ENCODE results near the gene CLDN25. TPM values are rescaled to one million over a fixed set of nuclear protein-coding genes. Genes with fewer than 3 reads are reported as not detected.

The CLDN25 gene
- total and polyA plus RNA-seq, 2 of the 13 experiments (the other 11 are each of a cell fraction or from before 2014, with no cell fraction given): not detected

DNA sequence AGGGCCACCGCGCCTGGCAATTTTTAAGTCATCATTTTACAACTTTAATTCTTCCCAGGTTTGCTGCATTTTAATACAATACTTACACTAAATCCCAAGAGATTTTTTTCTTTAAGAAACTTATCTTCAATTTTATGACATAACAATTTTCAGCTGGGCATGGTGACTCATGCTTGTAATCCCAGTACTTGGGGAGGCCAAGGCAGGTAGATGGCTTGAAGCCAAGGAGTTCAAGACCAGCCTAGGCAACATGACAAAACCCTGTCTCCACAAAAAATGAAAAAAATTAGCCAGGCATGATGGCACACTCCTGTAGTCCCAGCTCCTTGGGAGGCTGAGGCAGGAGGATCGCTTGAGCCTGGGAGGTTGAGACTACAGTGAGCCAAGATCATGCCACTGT, 38.8 kb downstream of the CLDN25 start:
- no TSS peak for BruUV-seq (replicated peaks)
- ChIA-PET CTCF (ENCODE audit: low intra/inter-chr PET ratio, low total read pairs) (no interaction called here), POLR2A (no interaction called here)
- Histone ChIP-seq H3K27ac (ENCODE audit: extremely low read length, insufficient read depth, low read length) (no peak overlapping the region), H4K20me1 (ENCODE audit: insufficient read depth, low read length) (no peaks in the 10 kb centered on the region), H3K27me3 (ENCODE audit: control insufficient read depth in 1 of 2, insufficient read depth in 2 of 2, low read length in 2 of 2) (no peaks in the 10 kb centered on the region), H3K4me1 (ENCODE audit: insufficient read depth, low read length) (no peaks in the 10 kb centered on the region), H3K4me2 (ENCODE audit: low read depth, low read length) (no peak overlapping the region), H3K4me3 (replicated peaks in 1 of 3; ENCODE audit: insufficient read depth in 1 of 3, low read depth in 2 of 3, low read length in 3 of 3) (no peak overlapping the region), H3K79me2 (ENCODE audit: insufficient read depth, low read length) (no peaks in the 10 kb centered on the region), H3K9ac (ENCODE audit: insufficient read depth, low read depth, low read length) (no peak overlapping the region), H3K36me3 (replicated peaks in 1 of 2; ENCODE audit: control insufficient read depth in 1 of 2, insufficient read depth in 2 of 2, low read length in 2 of 2) (peaks cover 2 to 39% of the 10 kb centered on the region in 2 experiments; a peak in 3 of 5 replicates), H3K9me3 (ENCODE audit: low read length) (no peaks in the 10 kb centered on the region), H2AFZ (ENCODE audit: low read length) (no peak overlapping the region)
- TF ChIP-seq, protein P1, sequence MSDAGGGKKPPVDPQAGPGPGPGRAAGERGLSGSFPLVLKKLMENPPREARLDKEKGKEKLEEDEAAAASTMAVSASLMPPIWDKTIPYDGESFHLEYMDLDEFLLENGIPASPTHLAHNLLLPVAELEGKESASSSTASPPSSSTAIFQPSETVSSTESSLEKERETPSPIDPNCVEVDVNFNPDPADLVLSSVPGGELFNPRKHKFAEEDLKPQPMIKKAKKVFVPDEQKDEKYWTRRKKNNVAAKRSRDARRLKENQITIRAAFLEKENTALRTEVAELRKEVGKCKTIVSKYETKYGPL (CRISPR knock-in tag; IDR thresholded peaks at IDR 0.05): no peak
- TF ChIP-seq ZFYVE20 (CRISPR knock-in tag; IDR thresholded peaks at IDR 0.05; ENCODE audit: borderline replicate concordance, low read depth) (no peak), FOXP1 (IDR thresholded peaks at IDR 0.05) (no peak), FOXP1 (CRISPR knock-in tag; IDR thresholded peaks at IDR 0.05) (no peak), ZNF773 (CRISPR knock-in tag; IDR thresholded peaks at IDR 0.05; ENCODE audit: borderline replicate concordance) (no peak), REXO4 (CRISPR knock-in tag; IDR thresholded peaks at IDR 0.05; ENCODE audit: borderline replicate concordance) (no peak), KLF12 (CRISPR knock-in tag; IDR thresholded peaks at IDR 0.05; ENCODE audit: borderline replicate concordance) (no peak), PAF1 (CRISPR knock-in tag; IDR thresholded peaks at IDR 0.05) (no peak), MTA3 (CRISPR knock-in tag; IDR thresholded peaks at IDR 0.05) (no peak)
- TF ChIP-seq, protein P2, sequence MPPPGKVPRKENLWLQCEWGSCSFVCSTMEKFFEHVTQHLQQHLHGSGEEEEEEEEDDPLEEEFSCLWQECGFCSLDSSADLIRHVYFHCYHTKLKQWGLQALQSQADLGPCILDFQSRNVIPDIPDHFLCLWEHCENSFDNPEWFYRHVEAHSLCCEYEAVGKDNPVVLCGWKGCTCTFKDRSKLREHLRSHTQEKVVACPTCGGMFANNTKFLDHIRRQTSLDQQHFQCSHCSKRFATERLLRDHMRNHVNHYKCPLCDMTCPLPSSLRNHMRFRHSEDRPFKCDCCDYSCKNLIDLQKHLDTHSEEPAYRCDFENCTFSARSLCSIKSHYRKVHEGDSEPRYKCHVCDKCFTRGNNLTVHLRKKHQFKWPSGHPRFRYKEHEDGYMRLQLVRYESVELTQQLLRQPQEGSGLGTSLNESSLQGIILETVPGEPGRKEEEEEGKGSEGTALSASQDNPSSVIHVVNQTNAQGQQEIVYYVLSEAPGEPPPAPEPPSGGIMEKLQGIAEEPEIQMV (CRISPR knock-in tag; IDR thresholded peaks at IDR 0.05; ENCODE audit: low read depth): no peak
- no peak for DNase-seq (ENCODE audit: low spot score)
- no peak for FAIRE-seq
- in situ Hi-C loops (cut with HindIII; ENCODE audit: extremely low pct_ligation_motif_present, low pct_unique_long_range_greater_than_20kb): loop anchor here (25.0 kb wide), 1 partner anchor 444 kb away; no protein-coding TSS in a partner anchor
- intact Hi-C loops (cut with micrococcal nuclease; ENCODE audit: unreplicated experiment): no loop called here
- WGBS (ENCODE audit: low lambda C conversion rate): 100% methylated on average over 3 of the region's 3 CpGs
- ATAC-seq: no peak
